Measurements from ENCODE around the gene HOXC11.
A peak's percentile ranks its signal among the peaks of the same experiment; 100 is the strongest.

The HOXC11 gene

GRCh38 chr12:53944209-53944608 lies 28.7 kb upstream of the HOXC11 start:
- no peak for DNase-seq

DNA sequence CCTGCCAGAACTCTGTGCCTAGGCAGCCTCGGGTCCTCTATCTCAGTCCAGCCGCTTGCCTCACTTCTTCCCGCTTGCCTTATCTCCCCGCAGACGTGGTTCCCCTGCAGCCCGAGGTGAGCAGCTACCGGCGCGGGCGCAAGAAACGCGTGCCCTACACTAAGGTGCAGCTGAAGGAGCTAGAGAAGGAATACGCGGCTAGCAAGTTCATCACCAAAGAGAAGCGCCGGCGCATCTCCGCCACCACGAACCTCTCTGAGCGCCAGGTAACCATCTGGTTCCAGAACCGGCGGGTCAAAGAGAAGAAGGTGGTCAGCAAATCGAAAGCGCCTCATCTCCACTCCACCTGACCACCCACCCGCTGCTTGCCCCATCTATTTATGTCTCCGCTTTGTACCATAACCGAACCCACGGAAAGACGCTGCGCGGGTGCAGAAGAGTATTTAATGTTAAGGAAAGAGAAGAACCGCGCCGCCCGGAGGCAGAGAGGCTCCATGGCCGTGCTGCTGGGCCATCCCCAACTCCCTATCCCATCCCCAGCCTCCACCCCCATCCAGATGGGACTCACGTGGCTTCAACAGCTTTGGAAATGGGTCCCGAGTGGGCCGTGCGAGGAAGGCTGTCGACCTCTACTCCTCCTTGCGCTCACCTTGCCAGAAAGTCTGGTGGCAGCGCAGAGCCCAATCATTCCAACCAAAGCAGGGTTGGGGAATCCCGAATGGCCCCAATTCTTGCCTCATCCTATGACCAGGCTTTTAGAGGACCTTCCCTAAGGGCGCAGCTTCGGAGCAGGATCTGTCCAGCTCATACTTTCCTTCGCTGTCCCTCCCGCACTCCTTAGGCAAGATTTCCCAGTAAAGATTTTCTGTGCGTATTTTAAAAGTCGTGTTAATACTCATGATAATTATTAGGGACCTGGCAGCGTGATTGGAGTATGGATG lies 27.7 kb upstream of the HOXC11 start:
- DNase-seq, result no peak

GRCh38 chr12:53947743-53948142 lies 25.2 kb upstream of the HOXC11 start:
- no peak for DNase-seq

DNA sequence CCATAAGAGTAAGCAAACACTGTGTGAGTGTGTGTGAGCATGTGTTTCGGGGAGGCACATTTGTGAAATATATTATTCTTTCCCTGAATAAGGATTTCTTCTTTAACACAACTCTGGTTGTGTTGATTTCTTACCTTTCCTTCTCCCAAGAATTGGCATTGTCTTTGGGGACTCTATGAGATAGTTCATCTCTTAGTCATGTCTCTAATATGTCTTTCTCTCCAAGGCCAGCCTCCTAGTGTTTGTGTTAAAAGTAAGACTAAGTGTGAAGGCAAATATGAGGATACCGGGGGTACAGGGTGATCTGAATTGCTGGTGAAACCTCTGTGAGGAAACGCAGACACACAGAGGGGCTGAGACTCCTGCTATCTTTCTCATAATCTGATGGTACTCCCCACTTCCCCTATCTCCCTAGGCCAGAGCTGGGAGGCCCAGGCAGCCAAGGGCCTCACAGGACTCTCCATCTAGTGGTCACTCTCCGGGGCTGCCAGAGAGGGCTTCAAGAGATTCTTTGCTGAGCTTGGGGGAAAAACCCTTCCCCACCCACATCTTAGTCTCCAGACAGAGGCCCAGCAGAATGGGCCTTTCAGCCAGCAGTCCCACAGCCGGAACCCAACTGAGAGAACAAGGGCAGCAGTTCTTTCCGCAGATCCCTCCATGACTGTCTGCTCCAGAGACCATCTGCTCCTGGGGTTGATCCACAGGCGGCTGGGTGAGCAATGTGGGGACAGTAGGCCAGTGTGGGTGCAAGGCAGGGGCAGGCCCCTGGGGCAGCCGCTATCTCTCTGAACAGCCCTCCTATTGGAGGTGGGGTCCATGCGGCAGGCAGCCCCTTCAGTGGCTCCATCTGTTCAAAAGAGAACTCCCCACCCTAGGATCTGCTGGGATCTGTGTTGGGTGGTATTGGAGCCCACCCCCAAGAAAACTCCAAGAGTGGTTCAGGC lies 24.0 kb upstream of the HOXC11 start:
- no peak for DNase-seq

GRCh38 chr12:53949631-53950436 lies 23.1 kb upstream of the HOXC11 start:
- peak; percentile 76 for DNase-seq

DNA sequence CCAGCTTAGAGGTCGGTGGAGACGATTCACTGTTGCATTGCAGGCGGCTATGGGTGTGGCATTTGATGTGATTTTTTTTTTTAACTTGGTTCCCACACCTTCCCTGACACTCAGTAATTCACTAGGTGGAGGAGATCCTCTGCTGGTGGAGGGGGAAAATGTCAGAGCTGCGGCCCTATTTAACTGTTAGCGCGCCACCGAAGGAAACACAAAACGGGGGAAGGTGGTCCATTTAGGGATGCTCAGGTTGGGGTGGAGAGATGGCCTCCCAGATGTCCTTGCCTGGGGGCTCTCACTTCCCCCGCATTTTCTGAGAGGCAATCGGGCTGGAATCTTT lies 22.5 kb upstream of the HOXC11 start:
- no peak for DNase-seq

GRCh38 chr12:53950789-53951576 lies 21.9 kb upstream of the HOXC11 start:
- no peak for DNase-seq

- no peak for DNase-seq
Measured at GRCh38 chr12:53951577-53952334, 21.2 kb upstream of the HOXC11 start.

- DNase-seq, result no peak
Measured at GRCh38 chr12:53952335-53952694, 20.6 kb upstream of the HOXC11 start.

- DNase-seq, result no peak
Measured at GRCh38 chr12:53952871-53953734, 19.8 kb upstream of the HOXC11 start.

DNA sequence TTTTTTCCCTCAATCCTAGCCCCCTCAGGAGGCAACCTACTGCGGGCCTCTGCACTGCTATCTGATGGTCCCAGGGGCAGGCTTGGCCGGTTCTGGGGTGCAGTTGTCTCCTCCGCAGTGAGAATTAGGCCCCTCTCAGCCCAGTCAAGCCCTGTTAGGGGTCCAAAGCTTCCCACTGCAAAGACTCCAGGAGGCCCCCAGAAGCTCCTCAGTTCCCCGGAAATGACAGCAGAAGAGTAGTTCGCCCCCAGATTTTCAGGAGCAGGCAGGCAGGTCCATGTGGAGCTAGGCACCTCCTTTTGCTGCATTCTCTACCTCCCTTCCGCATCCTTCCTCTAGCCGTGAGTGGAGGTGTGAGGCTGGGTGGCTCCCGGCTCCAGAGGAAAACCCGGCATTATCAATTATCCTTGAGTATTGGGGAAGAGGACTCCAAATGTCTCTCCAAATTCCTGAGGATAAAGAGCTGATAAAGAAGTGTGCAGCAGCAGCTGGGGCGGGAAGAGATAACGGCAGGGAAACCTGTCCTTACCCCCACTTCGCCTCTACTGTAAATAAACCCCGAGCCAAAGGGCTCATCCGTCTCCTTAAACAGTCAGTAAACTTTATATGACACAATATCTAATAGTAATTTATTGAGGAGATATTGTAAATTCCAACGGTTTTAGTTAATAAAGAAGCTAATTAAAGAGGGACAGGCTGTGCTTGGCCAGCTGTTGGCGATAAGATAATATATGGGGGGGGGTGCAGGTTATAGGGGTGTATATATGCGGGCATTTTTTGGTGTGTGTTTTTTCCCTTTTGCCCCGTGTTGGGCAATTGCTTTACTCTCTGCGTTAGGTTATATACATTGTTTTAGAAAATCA lies 18.9 kb upstream of the HOXC11 start:
- no peak for DNase-seq

- DNase-seq, result no peak
Measured at GRCh38 chr12:53954694-53955035, 18.3 kb upstream of the HOXC11 start, which contains the start of gene HOXC12. Gene HOXC12, plus strand, starts transcription at chr12:53954903. Its CDS starts 27 bp downstream, at chr12:53954930.

GRCh38 chr12:53955036-53955775 lies 17.7 kb upstream of the HOXC11 start:
- DNase-seq, result no peak

GRCh38 chr12:53955776-53956250 lies 17.1 kb upstream of the HOXC11 start:
- no peak for DNase-seq

- no peak for DNase-seq
Measured at GRCh38 chr12:53956251-53956887, 16.6 kb upstream of the HOXC11 start.

- DNase-seq, result no peak
Measured at GRCh38 chr12:53956914-53957536, 15.9 kb upstream of the HOXC11 start.

DNA sequence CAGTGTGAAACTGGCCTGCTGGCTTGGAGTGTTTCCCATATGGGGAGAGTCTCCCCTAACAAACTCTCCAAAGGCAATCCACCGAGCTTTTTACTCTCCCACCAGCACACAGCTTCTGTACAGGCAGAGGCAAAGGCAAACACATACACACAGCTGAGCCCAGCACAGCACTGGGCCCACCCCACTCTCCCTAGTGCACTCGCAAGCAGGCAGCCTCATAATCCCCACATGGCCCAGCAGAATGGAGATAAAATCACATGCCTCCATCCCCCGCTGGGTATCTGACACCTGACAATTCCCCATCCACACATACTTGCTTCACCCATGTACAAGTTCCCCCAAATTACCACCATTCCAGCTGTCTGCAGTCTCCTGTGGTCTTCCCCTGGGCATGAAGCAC lies 14.8 kb upstream of the HOXC11 start:
- no peak for DNase-seq

Measured in NCI-H748 treated with DMSO at 0.1 percent for 48 hours (cell line).